GOT3 (cell line): Measurements from ENCODE around the gene KLK7.

Experiments used
- DNase-seq: peaks from one replicate; lab custom pipeline; 2025; ENCODE audit warnings: mixed read lengths; lab: John Stamatoyannopoulos, UW

The KLK7 gene

DNA sequence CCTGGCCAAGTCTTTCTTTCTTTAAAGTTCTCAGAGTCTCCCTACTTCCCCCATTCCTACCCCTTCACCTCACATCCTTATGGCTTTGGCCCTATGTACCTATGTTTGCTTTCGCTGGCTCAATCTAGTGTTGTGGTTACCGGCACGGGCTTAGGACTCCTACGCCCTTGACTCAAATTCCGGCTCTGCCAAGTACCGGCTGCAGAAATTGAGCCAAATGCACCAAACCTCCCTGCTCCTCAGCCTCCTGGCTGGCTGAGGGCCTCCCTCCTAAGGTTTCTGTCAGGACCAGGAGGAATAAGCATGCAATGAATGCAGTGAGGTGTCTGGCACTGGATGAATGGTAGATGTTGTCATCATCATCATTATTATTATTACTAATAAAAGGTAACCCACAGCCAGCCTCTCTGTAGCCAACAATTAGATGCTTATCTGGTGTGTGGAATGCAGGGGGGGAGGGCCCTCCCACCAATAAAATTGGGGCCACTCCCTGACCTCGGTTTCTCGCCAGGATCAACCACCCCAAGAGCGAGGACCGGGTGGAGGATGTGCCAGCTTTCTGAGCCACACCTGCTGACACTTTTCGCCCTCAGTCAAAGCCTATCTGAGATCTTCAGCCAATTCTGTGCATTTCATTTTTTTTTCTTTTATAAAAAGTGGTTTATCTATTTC, 51.6 kb downstream of the KLK7 start:
- no peak for DNase-seq

- no peak for DNase-seq
Measured at GRCh38 chr19:50931023-50931422, 52.7 kb downstream of the KLK7 start.

- DNase-seq, result no peak
Measured at GRCh38 chr19:50928831-50929230, 54.9 kb downstream of the KLK7 start.
